ENCODE data around the gene ASMTL.

Gene ASMTL

GRCh38 chrX:1442016-1442665, 10.6 kb downstream of the ASMTL start:
- Histone ChIP-seq H3K4me3 (ENCODE audit: insufficient read depth, low read length, poor library complexity, severe bottlenecking) (no peak overlapping the region), H3K36me3 (ENCODE audit: low read length) (no peaks in the 10 kb centered on the region), H2AFZ (ENCODE audit: low read depth, low read length, severe bottlenecking) (no peak overlapping the region), H3K9ac (ENCODE audit: low read length) (no peak overlapping the region), H4K20me1 (ENCODE audit: low read depth, low read length) (no peaks in the 10 kb centered on the region), H3K9me3 (ENCODE audit: insufficient read depth, low read length) (no peaks in the 10 kb centered on the region), H3K9me2 (replicated peaks; ENCODE audit: insufficient read depth, low read length) (no peaks in the 10 kb centered on the region), H3K27ac (ENCODE audit: low read depth, low read length) (no peak overlapping the region), H3K27me3 (ENCODE audit: low read length) (no peaks in the 10 kb centered on the region), H3K79me2 (ENCODE audit: insufficient read depth, low read length) (peaks cover 3% of the 10 kb centered on the region; the same call in 1 of the 2 replicates), H3K4me2 (ENCODE audit: low read depth, low read length, poor library complexity, severe bottlenecking) (no peak overlapping the region), H3F3A (ENCODE audit: insufficient read depth) (no peaks in the 10 kb centered on the region)
- no peak for TF ChIP-seq CTCF (IDR thresholded peaks at IDR 0.05; ENCODE audit: insufficient read depth, low read length, poor library complexity, severe bottlenecking)
- no peak for TF ChIP-seq EZH2phosphoT487 (conservative IDR thresholded peaks at IDR 0.05; ENCODE audit: low read length)

DNA sequence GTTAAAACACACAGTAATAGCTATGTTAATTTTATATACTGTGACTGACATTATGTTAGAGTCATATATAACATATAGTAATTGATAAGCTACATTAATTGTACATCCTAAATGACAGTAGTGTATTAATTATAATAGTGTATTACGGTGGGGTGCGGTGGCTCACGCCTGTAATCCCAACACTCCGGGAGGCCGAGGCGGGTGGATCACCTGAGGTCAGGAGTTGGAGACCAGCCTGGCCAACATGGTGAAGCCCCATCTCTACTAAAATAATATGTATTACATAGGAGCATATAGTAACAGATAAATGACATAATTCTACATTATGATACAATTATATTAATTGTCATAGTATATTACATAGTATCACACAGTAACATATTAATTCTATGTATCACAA, 12.2 kb downstream of the ASMTL start:
- Histone ChIP-seq H3K4me2 (ENCODE audit: low read depth, low read length, poor library complexity, severe bottlenecking) (no peak overlapping the region), H3K9ac (ENCODE audit: low read length) (no peak overlapping the region), H3F3A (ENCODE audit: insufficient read depth) (no peaks in the 10 kb centered on the region), H2AFZ (ENCODE audit: low read depth, low read length, severe bottlenecking) (no peak overlapping the region), H3K9me2 (replicated peaks; ENCODE audit: insufficient read depth, low read length) (no peaks in the 10 kb centered on the region), H4K20me1 (ENCODE audit: low read depth, low read length) (no peaks in the 10 kb centered on the region), H3K4me3 (ENCODE audit: insufficient read depth, low read length, poor library complexity, severe bottlenecking) (no peak overlapping the region), H3K27ac (ENCODE audit: low read depth, low read length) (no peak overlapping the region), H3K27me3 (ENCODE audit: low read length) (no peaks in the 10 kb centered on the region), H3K9me3 (ENCODE audit: insufficient read depth, low read length) (no peaks in the 10 kb centered on the region), H3K79me2 (ENCODE audit: insufficient read depth, low read length) (peaks cover 3% of the 10 kb centered on the region; the same call in 1 of the 2 replicates), H3K36me3 (ENCODE audit: low read length) (no peaks in the 10 kb centered on the region)
- TF ChIP-seq CTCF (IDR thresholded peaks at IDR 0.05; ENCODE audit: insufficient read depth, low read length, poor library complexity, severe bottlenecking) (no peak), EZH2phosphoT487 (conservative IDR thresholded peaks at IDR 0.05; ENCODE audit: low read length) (no peak)

GRCh38 chrX:1435241-1435895, 17.3 kb downstream of the ASMTL start:
- H3F3A ChIP-seq (ENCODE audit: insufficient read depth): no peaks in the 10 kb centered on the region
- H3K27me3 ChIP-seq (ENCODE audit: low read length): no peaks in the 10 kb centered on the region
- TF ChIP-seq EZH2phosphoT487 (conservative IDR thresholded peaks at IDR 0.05; ENCODE audit: low read length): no peak
- TF ChIP-seq CTCF (IDR thresholded peaks at IDR 0.05; ENCODE audit: insufficient read depth, low read length, poor library complexity, severe bottlenecking): no peak
- H3K9me2 ChIP-seq (replicated peaks; ENCODE audit: insufficient read depth, low read length): no peaks in the 10 kb centered on the region
- no peak overlapping the region for H3K4me2 ChIP-seq (ENCODE audit: low read depth, low read length, poor library complexity, severe bottlenecking)
- H3K36me3 ChIP-seq (ENCODE audit: low read length): no peaks in the 10 kb centered on the region
- H3K9ac ChIP-seq (ENCODE audit: low read length): no peak overlapping the region
- no peaks in the 10 kb centered on the region for H3K79me2 ChIP-seq (ENCODE audit: insufficient read depth, low read length)
- H2AFZ ChIP-seq (ENCODE audit: low read depth, low read length, severe bottlenecking): no peak overlapping the region
- no peak overlapping the region for H3K4me3 ChIP-seq (ENCODE audit: insufficient read depth, low read length, poor library complexity, severe bottlenecking)
- no peaks in the 10 kb centered on the region for H4K20me1 ChIP-seq (ENCODE audit: low read depth, low read length)
- no peaks in the 10 kb centered on the region for H3K9me3 ChIP-seq (ENCODE audit: insufficient read depth, low read length)
- H3K27ac ChIP-seq (ENCODE audit: low read depth, low read length): no peak overlapping the region

Measured in SU-DHL-6 (cell line).